ENCODE data around the gene PPFIBP1.
"Not testable (repeated sequence)": the region's sequence is repeated elsewhere in the genome, so short reads cannot be mapped to it uniquely, and the experiment has no call there.

The PPFIBP1 gene

DNA sequence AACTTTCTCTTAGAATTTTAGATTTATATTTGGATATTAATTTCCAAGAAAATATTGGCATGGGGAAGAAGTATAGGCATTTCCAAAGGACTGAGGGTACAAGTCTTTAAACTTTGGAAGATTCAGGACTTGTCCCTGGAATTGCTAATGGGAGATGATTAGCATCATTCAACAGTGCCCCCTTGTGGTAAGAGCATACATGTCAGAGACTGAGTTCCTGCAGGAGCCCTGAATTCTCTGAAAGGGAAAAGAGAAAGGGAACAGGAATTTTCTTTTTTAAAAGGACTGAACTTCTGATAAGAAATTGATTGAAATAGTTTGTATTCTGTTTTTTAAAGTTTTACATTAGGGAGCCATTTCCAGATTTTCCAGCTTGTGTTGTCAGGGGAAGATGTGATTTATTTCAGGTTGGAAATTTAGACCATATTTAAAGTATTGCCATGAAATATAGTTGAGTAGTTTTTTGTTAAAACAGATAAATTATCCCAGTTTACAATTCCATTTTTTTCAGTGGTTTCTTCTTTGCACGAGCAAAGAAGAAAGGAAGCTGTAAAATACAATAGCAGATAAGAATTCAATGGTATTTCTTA, 128.3 kb downstream of the PPFIBP1 start:
- no peak overlapping the region for H3K27ac ChIP-seq (ENCODE audit: low read length, poor library complexity, severe bottlenecking)
- peak; percentile 84 for DNase-seq
- no peak overlapping the region for H2BK120ac ChIP-seq (ENCODE audit: low read depth, low read length)
- H3K9ac ChIP-seq (ENCODE audit: low read length): peak overlapping the region; percentile 48
- H2BK12ac ChIP-seq (ENCODE audit: low read length in 2 of 2): no peak overlapping the region
- H3K36me3 ChIP-seq (ENCODE audit: control insufficient read depth in 1 of 2, insufficient read depth in 2 of 2, low read depth in 1 of 2, low read length in 2 of 2): peaks cover 0 to 76% of the 10 kb centered on the region in 2 experiments
- H3K18ac ChIP-seq (ENCODE audit: low read depth in 1 of 2, low read length in 2 of 2): no peak overlapping the region
- H4K91ac ChIP-seq (ENCODE audit: low read length): no peak overlapping the region
- H3K4me3 ChIP-seq (ENCODE audit: insufficient read depth in 1 of 2, low read depth in 1 of 2, low read length in 2 of 2): no peak overlapping the region
- H3K9me3 ChIP-seq (ENCODE audit: control insufficient read depth, low read length): no peaks in the 10 kb centered on the region
- H3K4me1 ChIP-seq (ENCODE audit: control insufficient read depth, insufficient read depth, low read depth, low read length): no peaks in the 10 kb centered on the region
- no peak overlapping the region for H2AFZ ChIP-seq (ENCODE audit: low read depth, low read length)
- no peak overlapping the region for H2BK15ac ChIP-seq (ENCODE audit: low read depth, poor library complexity, severe bottlenecking)
- H4K8ac ChIP-seq (ENCODE audit: low read length): no peak overlapping the region
- no peak overlapping the region for H2AK5ac ChIP-seq (ENCODE audit: low read length, severe bottlenecking)
- no peak overlapping the region for H3K4me2 ChIP-seq (ENCODE audit: low read length, poor library complexity, severe bottlenecking)
- no peak overlapping the region for H2BK5ac ChIP-seq (ENCODE audit: low read depth, low read length, poor library complexity, severe bottlenecking)
- H3K23ac ChIP-seq (ENCODE audit: low read length in 2 of 2): no peak overlapping the region
- H3K79me1 ChIP-seq (replicated peaks; ENCODE audit: low read length, poor library complexity, severe bottlenecking): no peaks in the 10 kb centered on the region
- H3K27me3 ChIP-seq (ENCODE audit: control insufficient read depth in 1 of 2, insufficient read depth in 1 of 2, low read length in 2 of 2): no peaks in the 10 kb centered on the region
- WGBS: no CpG with 5 or more reads among the region's 1 CpG
- H3K14ac ChIP-seq (ENCODE audit: low read length in 2 of 2): no peak overlapping the region
- H3K4ac ChIP-seq (ENCODE audit: low read depth in 1 of 2, low read length in 2 of 2): no peak overlapping the region

DNA sequence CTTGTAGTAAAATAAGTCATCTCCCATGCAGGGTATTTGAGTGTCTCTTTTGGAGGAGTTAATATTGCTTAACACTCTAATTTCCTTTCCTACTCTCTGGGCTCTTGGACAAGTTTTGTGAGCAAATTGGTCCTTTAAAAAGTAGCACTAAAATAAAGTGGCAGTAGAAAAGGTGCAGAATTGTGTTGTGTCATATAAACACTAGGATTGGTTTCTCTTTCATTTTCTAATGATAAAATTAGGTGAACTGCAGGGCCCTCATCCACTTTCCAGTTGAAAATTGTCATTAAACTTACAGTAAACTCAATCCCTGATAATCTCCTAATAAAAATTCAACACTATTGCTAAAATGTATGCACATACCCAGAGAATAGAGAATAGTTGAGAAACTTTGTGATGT, 129.7 kb downstream of the PPFIBP1 start:
- Histone ChIP-seq H2BK15ac (ENCODE audit: low read depth, poor library complexity, severe bottlenecking) (no peak overlapping the region), H3K27ac (ENCODE audit: low read length, poor library complexity, severe bottlenecking) (no peak overlapping the region), H3K4me2 (ENCODE audit: low read length, poor library complexity, severe bottlenecking) (no peak overlapping the region), H3K36me3 (ENCODE audit: control insufficient read depth in 1 of 2, insufficient read depth in 2 of 2, low read depth in 1 of 2, low read length in 2 of 2) (peaks cover 0 to 76% of the 10 kb centered on the region in 2 experiments), H3K4me1 (ENCODE audit: control insufficient read depth, insufficient read depth, low read depth, low read length) (no peaks in the 10 kb centered on the region), H3K79me1 (replicated peaks; ENCODE audit: low read length, poor library complexity, severe bottlenecking) (no peaks in the 10 kb centered on the region), H4K91ac (ENCODE audit: low read length) (no peak overlapping the region), H2BK120ac (ENCODE audit: low read depth, low read length) (no peak overlapping the region), H2AK5ac (ENCODE audit: low read length, severe bottlenecking) (no peak overlapping the region), H3K14ac (ENCODE audit: low read length in 2 of 2) (no peak overlapping the region), H2BK12ac (ENCODE audit: low read length in 2 of 2) (no peak overlapping the region), H3K4ac (ENCODE audit: low read depth in 1 of 2, low read length in 2 of 2) (no peak overlapping the region), H2AFZ (ENCODE audit: low read depth, low read length) (no peak overlapping the region), H2BK5ac (ENCODE audit: low read depth, low read length, poor library complexity, severe bottlenecking) (no peak overlapping the region), H3K4me3 (ENCODE audit: insufficient read depth in 1 of 2, low read depth in 1 of 2, low read length in 2 of 2) (no peak overlapping the region), H3K9ac (ENCODE audit: low read length) (peak overlapping the region; percentile 34), H4K8ac (ENCODE audit: low read length) (no peak overlapping the region), H3K27me3 (ENCODE audit: control insufficient read depth in 1 of 2, insufficient read depth in 1 of 2, low read length in 2 of 2) (no peaks in the 10 kb centered on the region), H3K23ac (ENCODE audit: low read length in 2 of 2) (no peak overlapping the region), H3K18ac (ENCODE audit: low read depth in 1 of 2, low read length in 2 of 2) (no peak overlapping the region), H3K9me3 (ENCODE audit: control insufficient read depth, low read length) (no peaks in the 10 kb centered on the region)
- DNase-seq: peak; percentile 20

DNA sequence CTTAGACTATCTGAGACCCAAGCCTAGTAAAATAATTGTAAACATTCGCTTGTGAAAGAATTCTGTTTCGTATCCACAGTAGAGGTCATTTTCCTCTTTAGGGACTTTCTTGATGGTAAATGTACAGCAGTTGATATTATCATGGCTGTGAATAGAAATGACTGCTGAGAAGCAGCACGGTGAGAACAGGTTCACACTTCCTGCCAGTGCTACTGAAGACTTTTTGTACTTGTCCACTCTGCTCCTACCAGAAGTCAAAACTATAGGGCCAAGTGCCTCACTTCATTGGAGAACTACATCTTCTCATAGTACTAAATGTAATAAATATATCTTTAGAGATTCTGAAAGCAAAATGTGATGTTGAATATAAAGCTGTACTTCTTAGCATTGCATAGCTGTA, 131.5 kb downstream of the PPFIBP1 start:
- not testable (repeated sequence) for H4K8ac ChIP-seq (ENCODE audit: low read length); H3K27me3 ChIP-seq (ENCODE audit: control insufficient read depth in 1 of 2, insufficient read depth in 1 of 2, low read length in 2 of 2); H3K4me2 ChIP-seq (ENCODE audit: low read length, poor library complexity, severe bottlenecking); H2BK12ac ChIP-seq (ENCODE audit: low read length in 2 of 2); H3K18ac ChIP-seq (ENCODE audit: low read depth in 1 of 2, low read length in 2 of 2); H3K23ac ChIP-seq (ENCODE audit: low read length in 2 of 2); H3K9ac ChIP-seq (ENCODE audit: low read length); H3K79me1 ChIP-seq (replicated peaks; ENCODE audit: low read length, poor library complexity, severe bottlenecking); H4K91ac ChIP-seq (ENCODE audit: low read length); DNase-seq; H2BK5ac ChIP-seq (ENCODE audit: low read depth, low read length, poor library complexity, severe bottlenecking); H3K9me3 ChIP-seq (ENCODE audit: control insufficient read depth, low read length); H2AFZ ChIP-seq (ENCODE audit: low read depth, low read length); H3K4me3 ChIP-seq (ENCODE audit: insufficient read depth in 1 of 2, low read depth in 1 of 2, low read length in 2 of 2); H2AK5ac ChIP-seq (ENCODE audit: low read length, severe bottlenecking); H3K4ac ChIP-seq (ENCODE audit: low read depth in 1 of 2, low read length in 2 of 2); H3K4me1 ChIP-seq (ENCODE audit: control insufficient read depth, insufficient read depth, low read depth, low read length); H2BK120ac ChIP-seq (ENCODE audit: low read depth, low read length); H2BK15ac ChIP-seq (ENCODE audit: low read depth, poor library complexity, severe bottlenecking); H3K14ac ChIP-seq (ENCODE audit: low read length in 2 of 2); H3K27ac ChIP-seq (ENCODE audit: low read length, poor library complexity, severe bottlenecking)
- WGBS: 90% methylated on average over 2 of the region's 3 CpGs
- H3K36me3 ChIP-seq (ENCODE audit: control insufficient read depth in 1 of 2, insufficient read depth in 2 of 2, low read depth in 1 of 2, low read length in 2 of 2): peaks cover 3 to 77% of the 10 kb centered on the region in 2 experiments

DNA sequence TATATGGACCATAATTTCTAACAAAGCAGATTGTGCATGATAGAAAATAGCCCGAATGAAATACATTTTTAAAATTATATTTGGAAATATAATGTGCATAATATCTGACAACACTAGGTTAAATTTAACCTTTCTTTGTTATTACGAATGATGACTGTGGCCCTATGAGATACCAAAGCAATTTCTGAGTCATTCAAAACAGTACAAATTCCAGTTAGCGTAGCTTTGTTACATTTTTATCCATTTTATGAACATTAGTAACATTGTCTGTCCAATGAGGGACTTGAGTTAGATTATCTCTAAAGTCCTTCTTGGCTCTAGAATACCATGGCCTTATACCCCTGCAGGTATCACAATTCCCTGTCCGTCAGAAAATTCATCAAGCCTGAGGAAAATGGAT, 133.3 kb downstream of the PPFIBP1 start:
- Histone ChIP-seq H3K27ac (ENCODE audit: low read length, poor library complexity, severe bottlenecking) (no peak overlapping the region), H3K79me1 (replicated peaks; ENCODE audit: low read length, poor library complexity, severe bottlenecking) (no peaks in the 10 kb centered on the region), H4K91ac (ENCODE audit: low read length) (no peak overlapping the region), H2BK15ac (ENCODE audit: low read depth, poor library complexity, severe bottlenecking) (no peak overlapping the region), H3K4me3 (ENCODE audit: insufficient read depth in 1 of 2, low read depth in 1 of 2, low read length in 2 of 2) (no peak overlapping the region), H3K36me3 (ENCODE audit: control insufficient read depth in 1 of 2, insufficient read depth in 2 of 2, low read depth in 1 of 2, low read length in 2 of 2) (peaks cover 13 to 89% of the 10 kb centered on the region in 2 experiments), H3K27me3 (ENCODE audit: control insufficient read depth in 1 of 2, insufficient read depth in 1 of 2, low read length in 2 of 2) (no peaks in the 10 kb centered on the region), H4K8ac (ENCODE audit: low read length) (no peak overlapping the region), H2BK12ac (ENCODE audit: low read length in 2 of 2) (no peak overlapping the region), H3K18ac (ENCODE audit: low read depth in 1 of 2, low read length in 2 of 2) (no peak overlapping the region), H2BK5ac (ENCODE audit: low read depth, low read length, poor library complexity, severe bottlenecking) (no peak overlapping the region), H3K23ac (ENCODE audit: low read length in 2 of 2) (no peak overlapping the region), H2AFZ (ENCODE audit: low read depth, low read length) (no peak overlapping the region), H3K14ac (ENCODE audit: low read length in 2 of 2) (no peak overlapping the region), H2BK120ac (ENCODE audit: low read depth, low read length) (no peak overlapping the region), H3K9me3 (ENCODE audit: control insufficient read depth, low read length) (no peaks in the 10 kb centered on the region), H3K9ac (ENCODE audit: low read length) (no peak overlapping the region), H3K4me2 (ENCODE audit: low read length, poor library complexity, severe bottlenecking) (no peak overlapping the region), H3K4me1 (ENCODE audit: control insufficient read depth, insufficient read depth, low read depth, low read length) (no peaks in the 10 kb centered on the region), H2AK5ac (ENCODE audit: low read length, severe bottlenecking) (no peak overlapping the region), H3K4ac (ENCODE audit: low read depth in 1 of 2, low read length in 2 of 2) (no peak overlapping the region)
- 100% methylated on average over 2 of the region's 4 CpGs for WGBS
- DNase-seq: no peak
